ENCODE data around the gene OGFOD2.

The OGFOD2 gene

DNA sequence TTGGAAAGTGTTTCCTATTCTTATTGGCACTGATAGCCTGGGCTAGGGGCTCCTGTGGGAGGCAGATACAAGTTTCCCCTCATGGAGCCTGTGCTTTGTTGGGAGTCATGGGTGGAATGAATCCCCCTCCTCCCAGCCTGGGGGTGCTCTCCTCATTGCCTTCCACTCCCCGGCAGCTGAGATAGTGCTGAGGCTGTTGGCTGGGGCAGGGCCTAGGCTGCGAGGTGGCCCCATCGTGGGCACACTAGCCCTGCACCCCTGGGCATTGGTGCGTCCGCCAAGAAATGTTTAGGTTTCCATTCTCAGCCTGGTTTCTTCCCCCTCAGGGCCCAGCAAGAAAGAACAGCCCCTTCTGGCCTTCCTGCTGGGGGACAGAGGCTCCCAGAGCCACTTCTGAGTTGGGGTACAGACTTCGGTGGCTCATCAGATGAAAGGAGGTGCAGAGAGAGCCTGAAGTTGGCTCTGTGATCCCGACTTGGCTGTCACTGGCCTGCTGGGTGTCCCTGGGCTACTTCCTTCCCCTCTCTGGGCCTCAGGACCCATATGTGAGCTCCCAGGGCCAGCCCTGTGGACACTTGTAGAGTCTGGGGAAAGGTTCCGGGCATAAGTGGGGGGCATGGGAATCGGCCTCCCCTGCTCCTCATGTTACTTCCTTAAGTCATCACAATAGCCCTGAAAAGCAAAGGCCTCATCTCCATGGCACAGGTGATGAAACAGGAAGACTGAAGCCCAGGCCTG, 2.8 kb downstream of the OGFOD2 start:
- no peak for DNase-seq

DNA sequence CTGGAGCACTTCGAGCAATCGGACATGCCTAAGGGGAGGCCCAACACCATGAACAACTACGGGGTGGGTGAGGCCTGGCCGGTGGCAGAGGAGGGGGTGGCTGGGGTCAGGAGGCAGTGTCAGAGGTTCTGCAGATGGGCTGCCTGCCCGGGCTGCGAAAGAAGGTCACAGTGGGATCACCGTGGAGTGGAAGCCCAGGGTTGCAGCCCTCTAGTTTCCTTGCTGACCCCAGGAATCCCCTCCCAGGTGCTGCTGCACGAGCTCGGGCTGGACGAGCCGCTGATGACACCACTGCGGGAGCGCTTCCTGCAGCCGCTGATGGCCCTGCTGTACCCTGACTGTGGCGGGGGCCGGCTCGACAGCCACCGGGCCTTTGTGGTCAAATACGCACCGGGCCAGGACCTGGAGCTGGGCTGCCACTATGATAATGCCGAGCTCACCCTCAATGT, 3.5 kb downstream of the OGFOD2 start:
- no peak for DNase-seq

DNA sequence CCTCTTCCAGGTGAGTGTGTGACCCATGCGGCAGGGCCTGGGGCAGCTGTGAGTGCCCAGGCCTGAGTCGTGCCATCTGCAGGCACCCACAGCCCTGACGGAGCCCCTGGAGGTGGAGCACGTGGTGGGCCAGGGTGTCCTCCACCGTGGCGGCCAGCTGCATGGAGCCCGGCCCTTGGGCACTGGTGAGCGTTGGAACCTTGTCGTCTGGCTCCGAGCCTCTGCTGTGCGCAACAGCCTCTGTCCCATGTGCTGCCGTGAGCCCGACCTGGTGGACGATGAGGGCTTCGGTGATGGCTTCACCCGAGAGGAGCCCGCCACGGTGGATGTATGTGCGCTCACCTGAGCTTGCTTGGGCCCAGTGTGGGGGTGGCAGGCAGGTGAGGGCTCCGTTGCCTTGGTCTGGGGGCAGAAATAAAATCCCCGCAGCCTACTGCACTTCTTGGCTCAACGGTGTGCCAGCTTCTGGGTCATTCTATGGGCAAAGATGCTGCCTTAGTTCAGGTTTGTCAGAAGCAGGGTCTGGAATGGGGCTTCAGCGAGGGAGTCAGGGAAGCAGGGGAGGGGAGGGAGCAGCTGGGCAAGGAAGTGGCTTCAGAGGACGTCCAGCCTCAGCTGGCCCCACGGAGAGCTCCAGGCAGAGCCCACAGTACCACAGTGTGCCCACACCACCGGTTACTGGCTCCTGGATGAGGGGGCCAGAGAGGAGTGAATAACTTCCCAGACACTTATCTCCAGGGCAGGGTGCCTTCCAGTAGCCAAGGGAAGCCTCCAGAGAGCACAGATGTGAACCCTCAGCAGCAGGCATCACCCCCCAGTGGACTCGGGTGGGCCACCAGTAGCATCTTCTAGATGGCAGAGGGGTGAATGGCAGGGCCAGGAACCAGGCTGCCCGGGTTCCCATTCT, 4.2 kb downstream of the OGFOD2 start:
- DNase-seq = peak; percentile 62

DNA sequence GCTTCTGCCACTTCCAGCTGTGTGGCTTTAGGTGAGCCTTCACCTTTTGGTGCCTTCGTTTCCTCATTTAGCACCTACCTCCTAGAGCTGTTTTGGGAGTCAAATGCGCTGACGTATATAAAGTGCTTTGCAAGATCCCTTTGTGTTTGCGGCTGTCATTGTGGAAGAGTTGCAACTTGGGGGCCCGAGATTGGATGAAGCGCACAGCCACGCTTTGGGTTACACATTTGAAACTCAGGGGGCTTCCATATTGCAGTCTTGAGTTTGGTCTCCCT, 4.8 kb downstream of the OGFOD2 start:
- DNase-seq = no peak

DNA sequence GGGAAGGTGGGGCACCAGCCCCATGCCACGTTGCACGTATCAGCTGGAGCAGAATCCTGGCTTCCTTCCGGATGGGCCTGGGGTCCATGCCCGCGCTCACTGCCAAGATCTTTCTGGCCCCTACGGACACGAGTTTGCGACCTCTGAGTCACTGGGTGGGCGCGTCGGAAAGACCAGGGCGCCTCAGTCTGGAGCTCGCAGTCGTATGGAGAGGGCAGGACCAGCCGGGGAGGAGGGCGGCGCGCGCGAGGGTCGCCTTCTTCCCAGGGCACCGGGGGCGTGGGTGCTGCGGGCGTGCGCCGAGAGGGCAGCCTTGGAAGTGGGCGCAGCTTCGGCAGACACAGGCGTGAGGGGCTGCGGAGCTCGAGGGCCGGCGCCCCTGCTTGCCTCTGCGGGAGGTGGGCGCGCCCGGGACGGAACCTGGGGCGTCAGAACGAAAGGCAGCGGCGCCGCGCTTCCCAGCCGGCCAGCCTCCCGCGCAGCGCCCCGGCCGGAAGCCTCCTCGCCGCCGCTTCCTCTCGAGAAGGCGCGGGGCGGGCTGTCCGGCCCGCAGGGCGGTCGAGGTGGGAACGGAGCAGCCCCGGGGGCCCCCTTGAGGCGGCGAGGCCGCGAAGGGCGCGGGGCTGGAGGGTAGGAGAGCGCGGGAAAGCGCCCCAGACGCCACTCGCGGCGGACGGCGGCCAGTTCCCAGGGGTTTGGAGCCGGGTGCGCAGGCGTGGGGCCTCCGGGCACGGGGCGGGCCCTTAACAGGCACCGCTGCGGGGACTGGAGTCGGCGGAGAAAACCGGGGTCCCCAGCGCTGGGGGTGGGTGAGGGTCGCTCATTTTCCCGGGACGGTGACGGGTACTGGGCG, 5.4 kb downstream of the OGFOD2 start, which contains the start of gene ARL6IP4:
Gene ARL6IP4, plus strand, starts transcription at position 499 of the 853 bp plus-strand sequence. CDS start 459 bp downstream, outside the sequence.
- DNase-seq = peak; percentile 88

DNA sequence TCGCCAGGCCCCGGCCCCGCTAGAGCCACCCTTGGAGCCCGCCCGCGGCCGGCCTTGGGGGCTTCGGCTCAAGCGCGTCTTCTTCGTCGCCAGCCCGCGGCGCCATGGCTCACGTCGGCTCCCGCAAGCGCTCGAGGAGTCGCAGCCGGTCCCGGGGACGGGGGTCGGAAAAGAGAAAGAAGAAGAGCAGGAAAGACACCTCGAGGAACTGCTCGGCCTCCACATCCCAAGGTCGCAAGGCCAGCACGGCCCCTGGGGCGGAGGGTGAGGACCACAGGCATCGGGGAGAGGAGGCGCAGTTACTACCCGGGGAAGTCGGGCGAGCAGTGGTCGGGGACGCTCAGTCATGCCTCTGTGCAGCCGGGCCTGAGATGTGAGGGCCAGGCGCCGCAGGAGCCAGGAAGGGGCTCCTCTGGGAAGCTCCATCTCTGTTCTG, 6.0 kb downstream of the OGFOD2 start:
- DNase-seq = no peak

DNA sequence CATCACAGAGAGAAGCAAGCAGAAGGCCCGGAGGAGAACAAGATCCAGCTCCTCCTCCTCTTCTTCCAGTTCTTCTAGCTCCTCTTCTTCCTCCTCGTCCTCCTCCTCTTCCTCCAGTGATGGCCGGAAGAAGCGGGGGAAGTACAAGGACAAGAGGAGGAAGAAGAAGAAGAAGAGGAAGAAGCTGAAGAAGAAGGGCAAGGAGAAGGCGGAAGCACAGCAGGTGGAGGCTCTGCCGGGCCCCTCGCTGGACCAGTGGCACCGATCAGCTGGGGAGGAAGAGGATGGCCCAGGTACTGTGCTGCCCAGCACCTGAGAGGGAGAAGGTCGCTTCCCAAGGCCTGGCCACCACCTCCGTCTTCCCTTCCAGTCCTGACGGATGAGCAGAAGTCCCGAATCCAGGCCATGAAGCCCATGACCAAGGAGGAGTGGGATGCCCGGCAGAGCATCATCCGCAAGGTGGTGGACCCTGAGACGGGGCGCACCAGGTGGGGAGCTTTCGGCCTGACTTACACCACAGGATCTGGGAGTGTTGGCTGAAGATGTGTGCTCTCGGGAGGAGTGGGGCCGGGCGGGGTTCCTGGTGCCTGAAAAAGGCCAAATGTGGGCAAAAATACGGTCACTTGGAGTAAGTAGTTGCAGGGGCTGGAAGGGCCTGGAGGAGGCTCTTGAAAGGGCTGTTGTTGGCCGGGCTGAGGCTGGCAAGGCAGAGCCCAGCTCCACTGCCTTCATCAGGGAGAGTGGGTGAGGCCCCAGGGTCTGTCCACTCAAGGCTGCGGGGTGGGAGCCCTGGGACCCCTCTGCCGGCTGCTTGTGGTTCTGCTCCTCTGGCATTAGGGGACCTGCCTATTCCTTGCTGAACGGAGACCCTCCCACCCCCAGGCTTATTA, 6.8 kb downstream of the OGFOD2 start:
- DNase-seq = no peak

DNA sequence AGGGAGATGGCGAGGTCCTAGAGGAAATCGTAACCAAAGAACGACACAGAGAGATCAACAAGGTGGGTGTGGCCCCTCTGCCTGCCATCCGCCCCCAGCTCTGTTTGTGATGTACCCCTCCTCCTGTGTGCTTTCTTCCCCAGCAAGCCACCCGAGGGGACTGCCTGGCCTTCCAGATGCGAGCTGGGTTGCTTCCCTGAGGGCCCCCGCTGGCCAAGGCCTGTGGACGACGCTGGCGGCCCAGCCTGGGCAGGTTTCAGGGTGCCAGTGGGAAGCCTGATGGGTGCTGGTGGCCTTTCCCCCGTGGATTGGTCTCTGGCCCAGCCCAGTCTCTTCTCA, 7.4 kb downstream of the OGFOD2 start:
- DNase-seq = no peak

DNA sequence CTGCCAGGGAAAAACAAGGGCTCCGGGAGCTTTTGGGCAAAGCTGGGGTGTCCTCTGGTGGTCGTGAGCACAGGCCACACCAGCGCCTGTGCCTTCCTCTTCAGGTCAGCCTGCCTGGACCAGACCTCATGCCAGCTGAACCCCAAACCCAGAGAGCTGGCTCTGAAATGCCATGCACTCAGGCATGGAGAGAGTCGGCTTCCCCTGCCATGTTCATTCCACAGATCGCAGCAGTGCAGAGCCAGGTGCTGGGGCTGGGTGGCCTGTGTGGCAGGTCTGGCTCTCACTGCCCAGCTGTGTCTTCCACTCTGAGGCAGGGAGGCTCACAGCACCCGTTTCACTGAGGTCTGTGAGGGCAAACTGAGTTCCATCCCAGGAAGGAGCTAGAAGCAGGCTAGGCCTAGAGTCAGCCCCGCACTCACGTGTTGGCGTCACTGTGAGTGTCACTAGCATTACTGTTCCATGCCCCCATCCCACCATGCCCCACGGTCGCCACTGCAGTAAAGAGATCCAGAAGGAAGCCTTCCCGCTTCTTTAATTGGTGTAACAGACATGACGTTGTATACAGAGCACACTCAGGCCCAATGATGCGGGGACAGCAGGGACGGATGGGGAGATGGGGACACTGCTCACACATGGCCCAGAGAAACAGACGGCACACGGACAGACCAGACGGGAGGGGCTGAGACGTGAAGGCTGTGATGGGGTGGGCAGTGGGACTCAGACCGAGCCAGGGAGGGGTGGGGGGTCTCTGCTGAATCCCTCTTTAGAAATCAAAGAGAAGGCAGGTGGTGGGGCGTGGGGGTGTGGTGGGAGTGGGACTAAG, 8.1 kb downstream of the OGFOD2 start:
- no peak for DNase-seq

DNA sequence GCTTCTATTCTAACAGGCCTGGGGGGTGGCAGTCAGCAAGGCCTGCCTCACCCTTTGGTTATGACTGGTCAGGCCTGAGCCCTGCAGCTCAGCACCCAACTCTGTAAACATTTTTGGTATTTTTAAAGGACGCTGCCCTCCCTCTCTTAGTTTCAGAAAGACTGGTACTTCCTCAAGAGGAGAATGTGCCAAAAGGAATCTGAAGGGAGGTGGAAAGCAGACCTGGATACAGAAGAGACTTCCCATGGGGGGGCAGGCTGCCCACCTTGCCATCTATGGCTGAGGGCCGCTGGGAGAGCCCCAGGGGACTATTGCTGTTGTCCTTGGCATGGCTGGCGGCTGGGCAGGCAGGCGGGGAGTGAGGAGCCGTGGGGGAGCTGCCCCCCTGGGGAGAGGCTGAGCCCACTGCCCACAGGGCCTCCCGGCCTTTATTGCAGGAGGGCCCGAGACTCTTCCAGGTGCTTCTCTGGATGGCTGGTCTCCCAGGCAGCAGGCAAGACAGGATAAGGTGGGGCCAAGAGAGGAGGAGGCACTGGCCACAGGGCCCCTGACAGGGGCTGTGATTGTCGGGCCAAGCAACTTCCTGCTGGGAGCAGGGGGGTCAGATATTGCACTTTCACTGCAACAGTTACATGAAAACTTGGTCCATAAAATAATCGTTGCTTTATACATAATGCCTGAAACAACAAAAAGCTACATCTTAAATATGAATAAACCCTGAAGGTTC, 8.9 kb downstream of the OGFOD2 start:
- no peak for DNase-seq

DNA sequence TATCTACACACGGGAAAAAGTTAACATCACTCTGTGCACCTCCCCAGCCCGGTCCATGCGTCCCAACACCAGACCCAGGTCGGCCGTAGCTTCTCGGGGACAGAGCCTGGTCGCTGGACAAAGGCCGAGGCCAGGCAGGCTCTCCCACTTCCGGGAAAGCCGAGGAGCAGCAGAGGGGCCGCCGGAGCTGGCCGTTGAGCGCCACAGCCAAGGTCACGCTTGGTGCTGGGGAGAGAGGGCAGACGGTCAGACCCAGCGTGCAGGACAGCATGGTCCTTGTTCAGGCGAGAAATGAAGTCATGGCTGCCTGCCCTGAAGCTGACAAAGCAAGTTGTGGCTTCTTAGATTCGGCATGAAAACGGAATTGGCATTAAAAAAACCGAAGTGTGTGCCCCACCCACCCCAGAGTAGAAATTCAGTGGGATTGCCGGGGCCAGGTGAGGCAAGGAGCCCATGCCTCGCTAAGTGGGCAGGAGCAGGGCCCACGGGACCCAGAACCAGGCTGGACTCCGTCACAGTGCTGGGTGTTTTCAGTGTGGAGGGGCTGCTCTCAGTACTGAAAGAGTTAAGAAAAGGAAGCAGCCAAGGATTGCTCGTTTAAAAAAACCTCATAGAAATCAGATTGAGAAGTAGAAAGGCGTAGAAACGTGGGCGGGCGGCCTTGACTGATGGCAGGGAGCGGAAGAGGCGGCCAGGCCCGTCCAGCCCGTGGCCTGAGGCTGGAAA, 9.7 kb downstream of the OGFOD2 start:
- no peak for DNase-seq

DNA sequence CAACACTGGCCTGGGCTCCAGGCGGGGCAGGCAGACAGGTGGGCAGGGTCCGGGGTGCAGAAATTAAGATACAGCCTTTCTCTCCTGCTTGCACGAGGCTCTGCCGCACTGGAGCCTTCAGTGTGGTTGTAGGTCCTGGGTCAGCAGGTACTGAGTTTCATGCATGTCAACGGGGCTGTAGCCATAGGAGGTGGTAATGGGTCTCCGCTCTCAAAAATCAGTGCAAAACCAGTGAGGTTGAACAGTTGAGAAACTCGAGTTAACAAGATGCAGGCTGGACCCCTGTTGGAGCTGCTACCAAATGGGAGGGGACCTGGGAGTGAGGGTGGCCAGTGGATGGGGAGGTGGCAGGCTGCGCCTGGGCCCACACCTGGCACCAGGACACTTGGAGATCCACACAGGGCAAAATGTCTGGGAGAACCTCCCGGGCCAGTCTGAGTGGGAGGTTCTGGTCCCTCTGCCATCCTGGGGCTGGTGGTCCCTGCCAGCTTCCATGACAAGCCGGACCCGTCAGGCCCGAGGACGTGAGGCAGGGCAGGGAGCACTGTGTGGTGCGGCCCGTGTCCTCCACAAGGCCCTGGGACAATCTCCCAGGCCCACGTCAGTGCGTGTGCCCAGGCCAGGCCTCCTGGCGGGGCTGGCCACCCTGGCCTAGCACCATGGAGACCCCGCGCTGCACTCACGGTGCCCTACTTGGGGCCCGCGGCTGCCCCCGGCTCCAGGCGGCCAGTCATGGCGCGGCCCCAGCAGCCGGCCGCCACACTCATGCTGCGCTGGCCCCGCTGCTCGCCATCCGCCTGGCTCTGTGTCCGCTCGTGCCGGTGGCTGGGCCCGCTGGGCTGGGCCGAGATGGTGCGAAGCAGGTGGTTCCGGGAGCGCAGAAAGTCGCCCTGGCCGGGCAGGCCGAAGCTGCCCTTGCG, 10.6 kb downstream of the OGFOD2 start:
- DNase-seq = no peak

DNA sequence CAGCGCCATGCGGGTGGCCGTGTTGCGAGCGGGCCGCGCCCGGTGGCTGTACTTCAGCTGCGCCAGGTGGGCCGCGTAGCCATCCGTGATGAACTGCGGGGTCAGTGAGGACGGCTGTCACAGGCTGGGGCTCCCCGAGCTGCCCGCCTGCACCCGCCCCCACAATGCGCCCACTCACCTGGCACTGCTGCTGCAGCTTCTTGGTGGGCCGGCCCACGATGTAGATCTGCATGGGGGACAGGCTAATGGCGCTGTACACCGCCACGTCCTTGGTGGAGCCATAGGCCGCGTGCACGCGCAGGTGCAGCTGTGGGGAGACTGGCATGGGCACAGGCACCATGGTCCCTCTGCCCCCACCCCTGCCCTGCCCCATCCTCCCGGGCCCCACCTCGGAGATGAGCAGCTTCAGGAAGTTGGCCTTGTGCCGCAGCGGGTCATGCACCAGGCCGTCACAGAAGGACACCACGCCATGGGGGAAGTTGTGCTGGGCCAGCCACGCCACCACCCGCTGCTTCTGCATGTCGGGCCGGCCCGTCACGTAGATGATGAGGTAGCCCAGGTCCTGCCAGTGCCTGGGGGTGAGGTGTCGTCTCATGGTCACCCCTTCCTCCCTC, 11.3 kb downstream of the OGFOD2 start:
- no peak for DNase-seq

DNA sequence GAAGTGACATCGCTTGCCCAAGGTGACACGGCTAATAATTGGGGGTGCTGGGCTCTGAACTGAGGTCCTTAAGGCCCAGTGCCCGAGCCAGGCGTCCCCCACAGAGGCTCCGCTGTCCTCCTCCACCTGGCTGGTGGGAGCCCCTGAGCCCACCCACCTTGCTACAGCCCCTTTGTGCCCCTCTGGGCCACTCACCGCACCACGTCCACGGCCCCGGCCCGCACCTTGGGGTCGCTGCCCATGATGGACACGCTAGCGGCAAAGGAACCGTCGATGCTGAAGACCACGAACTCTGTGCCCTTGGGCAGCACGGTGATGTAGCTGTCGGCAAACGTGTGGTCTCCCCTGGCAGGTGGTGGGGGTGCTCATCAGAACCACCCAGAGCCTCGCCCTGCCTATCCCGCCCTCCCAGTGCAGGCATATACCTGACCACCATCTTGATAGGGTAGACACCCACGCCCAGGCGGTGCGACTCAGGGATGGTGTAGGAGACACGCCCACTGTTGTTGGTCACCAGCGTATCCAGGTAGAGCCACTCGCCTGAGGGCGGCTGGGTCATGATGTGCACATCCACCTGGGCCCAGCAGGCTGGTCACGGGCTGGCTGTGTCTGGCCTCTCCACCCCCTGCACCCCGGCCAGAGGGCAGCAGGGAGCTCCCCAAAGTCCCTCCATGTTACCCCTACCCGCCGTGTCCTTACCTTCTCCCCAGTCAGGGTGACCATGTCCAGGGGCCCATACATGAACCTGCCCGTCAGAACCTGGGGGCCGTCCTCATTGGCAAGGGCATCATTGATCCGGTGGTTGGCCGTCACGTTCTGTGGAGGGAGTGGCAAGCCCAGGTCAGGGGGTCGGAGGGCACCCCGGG, 12.3 kb downstream of the OGFOD2 start:
- DNase-seq = no peak

DNA sequence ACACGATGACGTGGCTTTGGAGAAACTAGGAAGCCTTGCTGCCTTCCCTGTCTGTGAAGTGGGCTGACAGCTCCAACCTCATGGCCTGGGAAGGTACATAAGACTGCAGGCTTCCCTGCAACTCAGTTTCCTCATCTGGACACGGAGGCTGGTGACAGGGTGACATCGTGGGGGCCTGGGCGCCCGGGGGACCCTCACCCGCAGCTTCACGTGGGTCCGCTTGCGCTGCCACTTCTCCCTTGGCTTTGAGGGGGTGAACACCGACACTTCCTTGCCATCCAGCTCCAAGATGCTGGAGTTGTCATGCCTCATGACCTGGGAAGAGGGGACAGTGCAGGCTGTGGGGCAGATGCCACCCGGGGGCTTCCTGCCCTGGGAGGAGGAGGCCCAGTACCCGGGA, 13.0 kb downstream of the OGFOD2 start:
- DNase-seq = no peak

DNA sequence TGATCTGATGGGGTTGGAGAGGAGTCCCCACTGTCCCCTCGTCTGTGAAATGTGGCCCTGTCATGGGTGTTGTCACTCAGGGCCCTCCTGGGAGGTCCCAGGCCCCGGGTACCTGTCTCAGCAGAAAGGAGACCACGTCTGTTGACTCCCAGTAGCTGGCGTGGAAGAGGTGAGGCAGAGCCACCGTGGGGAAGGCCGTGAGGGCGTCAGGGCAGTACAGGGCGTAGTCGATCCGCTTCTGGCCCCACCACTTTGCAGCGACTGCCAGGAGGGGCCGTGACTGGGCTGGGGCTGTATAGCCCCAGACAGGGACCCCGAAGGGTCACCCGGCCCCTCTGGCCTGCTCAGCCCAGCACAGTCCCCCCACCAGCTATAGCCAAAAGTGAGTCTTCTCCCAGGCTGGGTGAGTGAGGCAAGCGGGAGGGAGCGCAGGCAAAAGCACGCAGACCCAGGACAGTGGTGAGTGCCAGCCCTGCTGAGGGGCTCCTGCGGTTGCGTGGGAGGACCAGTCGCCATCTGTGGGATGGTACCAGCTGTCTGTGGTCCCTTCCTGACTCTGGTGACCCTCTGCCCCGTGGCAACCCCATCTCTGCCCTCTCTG, 13.7 kb downstream of the OGFOD2 start:
- no peak for DNase-seq
